HepG2 (cell line): ENCODE measurements around the gene FXR2. TPM values are rescaled to one million over a fixed set of nuclear protein-coding genes. Genes with fewer than 3 reads are reported as not detected.

Experiments used
- CBX1 ChIP-seq: IDR thresholded peaks from one replicate; pipeline ENCODE4 v1.6.1; 2016; ENCODE audit warnings: antibody characterized with exemption, low read depth
- IRX3 ChIP-seq: sonication (generic); formaldehyde crosslinking; IDR thresholded peaks from 2 replicates; pipeline ENCODE4 v1.8.1; 2023; ENCODE audit warnings: mild to moderate bottlenecking, low read depth, missing genetic modification reagents, borderline replicate concordance
- KAT7 ChIP-seq: IDR thresholded peaks from 2 replicates; pipeline ENCODE4 v1.6.1; 2018; ENCODE audit warnings: borderline replicate concordance, missing compliant biosample characterization
- MEIS2 ChIP-seq: sonication (generic); formaldehyde crosslinking; IDR thresholded peaks from 2 replicates; pipeline ENCODE4 v1.9.0; 2021; ENCODE audit warnings: mild to moderate bottlenecking, missing genetic modification reagents
- MXD3 ChIP-seq: IDR thresholded peaks from 2 replicates; pipeline ENCODE4 v1.6.1; 2016; ENCODE audit warnings: mild to moderate bottlenecking, missing biosample characterization, missing genetic modification reagents
- POGK ChIP-seq: sonication (generic); formaldehyde crosslinking; conservative IDR thresholded peaks from 2 replicates; pipeline ENCODE4 v1.8.0; 2022; ENCODE audit warnings: mild to moderate bottlenecking, moderate library complexity, missing genetic modification reagents
- RBM39 ChIP-seq: fragments of 200-400 bp; formaldehyde crosslinking; IDR thresholded peaks from one replicate; pipeline ENCODE4 v1.6.1; 2018; ENCODE audit warnings: antibody characterized with exemption, mild to moderate bottlenecking, low read depth, low read length; ENCODE audit not compliant: poor library complexity, severe bottlenecking
- RERE ChIP-seq: IDR thresholded peaks from 2 replicates; pipeline ENCODE4 v1.6.1; 2016; ENCODE audit warnings: low read depth, missing genetic modification reagents, missing compliant biosample characterization
- SALL1 ChIP-seq: sonication (generic); formaldehyde crosslinking; IDR thresholded peaks from 2 replicates; pipeline ENCODE4 v1.8.0; 2022; ENCODE audit warnings: mild to moderate bottlenecking, missing genetic modification reagents
- YEATS2 ChIP-seq: sonication (generic); formaldehyde crosslinking; IDR thresholded peaks from 2 replicates; pipeline ENCODE4 v1.4.0; 2020; ENCODE audit warnings: missing genetic modification reagents, borderline replicate concordance
- YY1 ChIP-seq: IDR thresholded peaks from 2 replicates; pipeline ENCODE4 v1.6.1; 2011; ENCODE audit warnings: low read length, low read depth, moderate library complexity, mild to moderate bottlenecking; ENCODE audit not compliant: insufficient read depth, insufficient replicate concordance
- ZNF564 ChIP-seq: sonication (generic); formaldehyde crosslinking; IDR thresholded peaks from 2 replicates; pipeline ENCODE4 v1.8.1; 2023; ENCODE audit warnings: mild to moderate bottlenecking, missing genetic modification reagents
- ZNF792 ChIP-seq: IDR thresholded peaks from 2 replicates; pipeline ENCODE4 v1.6.1; 2016
- polyA plus RNA-seq, 8 experiments: library from polyadenylated mRNA; depleted of rRNA in 3 of 8; stranded (reverse) in 7 of 8; unstranded in 1 of 8; fragments of >200 nt; fragmentation: Illumina TruSeq in 4 of 8; extraction: Trizol in 4 of 8; gene quantifications; 2 replicates each; pipeline versions ENCODE4 v1.2.1 to v1.2.3, GENCODE V29; 2011 to 2016; ENCODE audit warnings: low read depth in 4 of 8, missing spikeins in 1 of 8, mixed read lengths in 1 of 8; ENCODE audit not compliant: insufficient read depth in 1 of 8
- total RNA-seq, 5 experiments: library from RNA; depleted of rRNA; stranded (reverse); fragments of >200 nt; fragmentation: Illumina TruSeq; extraction: Trizol; gene quantifications; 2 replicates each; pipeline ENCODE4 v1.2.3, GENCODE V29; 2016; ENCODE audit warnings: low read depth in 1 of 5
- TF ChIP-seq, protein P1 (sequence below): sonication (generic); formaldehyde crosslinking; IDR thresholded peaks from 2 replicates; pipeline ENCODE4 v1.4.0; 2020; ENCODE audit warnings: low read depth, missing genetic modification reagents
- TF ChIP-seq, protein P2 (sequence below): IDR thresholded peaks from 2 replicates; pipeline ENCODE4 v1.6.1; 2016; ENCODE audit warnings: low read depth

The FXR2 gene
- total and polyA plus RNA-seq, 2 of the 13 experiments (the other 11 are each of a cell fraction or from before 2014, with no cell fraction given): 20.9 to 24.4 TPM

GRCh38 chr17:7573324-7574080 lies 41.2 kb downstream of the FXR2 start (continued):
- TF ChIP-seq MXD3: peak; percentile 89
- peak; percentile 30 for TF ChIP-seq YY1
- TF ChIP-seq RBM39: peak; percentile 73
- 0 out of 2 replicates have a peak, but pooled peaks have one; percentile 50 for TF ChIP-seq POGK (CRISPR knock-in tag)
- peak; percentile 66; the same call in 1 of the 2 replicates for TF ChIP-seq MEIS2 (CRISPR knock-in tag)
- TF ChIP-seq IRX3 (CRISPR knock-in tag): no peak
- no peak for TF ChIP-seq ZNF564 (CRISPR knock-in tag)
- TF ChIP-seq, protein P1, sequence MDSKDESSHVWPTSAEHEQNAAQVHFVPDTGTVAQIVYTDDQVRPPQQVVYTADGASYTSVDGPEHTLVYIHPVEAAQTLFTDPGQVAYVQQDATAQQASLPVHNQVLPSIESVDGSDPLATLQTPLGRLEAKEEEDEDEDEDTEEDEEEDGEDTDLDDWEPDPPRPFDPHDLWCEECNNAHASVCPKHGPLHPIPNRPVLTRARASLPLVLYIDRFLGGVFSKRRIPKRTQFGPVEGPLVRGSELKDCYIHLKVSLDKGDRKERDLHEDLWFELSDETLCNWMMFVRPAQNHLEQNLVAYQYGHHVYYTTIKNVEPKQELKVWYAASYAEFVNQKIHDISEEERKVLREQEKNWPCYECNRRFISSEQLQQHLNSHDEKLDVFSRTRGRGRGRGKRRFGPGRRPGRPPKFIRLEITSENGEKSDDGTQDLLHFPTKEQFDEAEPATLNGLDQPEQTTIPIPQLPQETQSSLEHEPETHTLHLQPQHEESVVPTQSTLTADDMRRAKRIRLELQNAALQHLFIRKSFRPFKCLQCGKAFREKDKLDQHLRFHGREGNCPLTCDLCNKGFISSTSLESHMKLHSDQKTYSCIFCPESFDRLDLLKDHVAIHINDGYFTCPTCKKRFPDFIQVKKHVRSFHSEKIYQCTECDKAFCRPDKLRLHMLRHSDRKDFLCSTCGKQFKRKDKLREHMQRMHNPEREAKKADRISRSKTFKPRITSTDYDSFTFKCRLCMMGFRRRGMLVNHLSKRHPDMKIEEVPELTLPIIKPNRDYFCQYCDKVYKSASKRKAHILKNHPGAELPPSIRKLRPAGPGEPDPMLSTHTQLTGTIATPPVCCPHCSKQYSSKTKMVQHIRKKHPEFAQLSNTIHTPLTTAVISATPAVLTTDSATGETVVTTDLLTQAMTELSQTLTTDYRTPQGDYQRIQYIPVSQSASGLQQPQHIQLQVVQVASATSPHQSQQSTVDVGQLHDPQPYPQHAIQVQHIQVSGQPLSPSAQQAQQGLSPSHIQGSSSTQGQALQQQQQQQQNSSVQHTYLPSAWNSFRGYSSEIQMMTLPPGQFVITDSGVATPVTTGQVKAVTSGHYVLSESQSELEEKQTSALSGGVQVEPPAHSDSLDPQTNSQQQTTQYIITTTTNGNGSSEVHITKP (CRISPR knock-in tag): peak; percentile 91
- TF ChIP-seq YEATS2 (CRISPR knock-in tag): peak; percentile 90
- 0 out of 2 replicates have a peak, but pooled peaks have one; percentile 22 for TF ChIP-seq RERE
- TF ChIP-seq, protein P2, sequence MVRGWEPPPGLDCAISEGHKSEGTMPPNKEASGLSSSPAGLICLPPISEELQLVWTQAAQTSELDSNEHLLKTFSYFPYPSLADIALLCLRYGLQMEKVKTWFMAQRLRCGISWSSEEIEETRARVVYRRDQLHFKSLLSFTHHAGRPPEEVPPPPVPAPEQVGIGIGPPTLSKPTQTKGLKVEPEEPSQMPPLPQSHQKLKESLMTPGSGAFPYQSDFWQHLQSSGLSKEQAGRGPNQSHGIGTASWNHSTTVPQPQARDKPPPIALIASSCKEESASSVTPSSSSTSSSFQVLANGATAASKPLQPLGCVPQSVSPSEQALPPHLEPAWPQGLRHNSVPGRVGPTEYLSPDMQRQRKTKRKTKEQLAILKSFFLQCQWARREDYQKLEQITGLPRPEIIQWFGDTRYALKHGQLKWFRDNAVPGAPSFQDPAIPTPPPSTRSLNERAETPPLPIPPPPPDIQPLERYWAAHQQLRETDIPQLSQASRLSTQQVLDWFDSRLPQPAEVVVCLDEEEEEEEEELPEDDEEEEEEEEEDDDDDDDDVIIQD (CRISPR knock-in tag): 0 out of 2 replicates have a peak, but pooled peaks have one; percentile 9
- TF ChIP-seq ZNF792 (CRISPR knock-in tag): peak; percentile 74; the same call in 1 of the 2 replicates
- peak; percentile 83 for TF ChIP-seq SALL1 (CRISPR knock-in tag)
- TF ChIP-seq CBX1: peak; percentile 44
- peak; percentile 83; the same call in 1 of the 2 replicates for TF ChIP-seq KAT7 (CRISPR knock-in tag)
